Vagina (tissue), 2 donors: Measurements from ENCODE around the gene UTS2R. TPM values are rescaled to one million over a fixed set of nuclear protein-coding genes. Genes with fewer than 3 reads are reported as not detected.

Source experiments
- DNase-seq, 2 donors: peaks; one replicate each; pipeline ENCODE4 v3.0.0-alpha.2; 2017; ENCODE audit errors: extremely low spot score in 2 of 2
- H3K27ac ChIP-seq: fragments of 200-600 bp; sonication (generic); one replicate; pipeline ENCODE4 v1.5.1; 2019
- H3K27me3 ChIP-seq: fragments of 200-600 bp; sonication (generic); one replicate; pipeline ENCODE4 v1.5.1; 2019
- H3K36me3 ChIP-seq, 2 donors: fragments of 200-600 bp; sonication (generic); one replicate each; pipeline ENCODE4 v1.5.1; 2017 to 2019
- H3K4me1 ChIP-seq: fragments of 200-600 bp; sonication (generic); one replicate; pipeline ENCODE4 v1.5.1; 2019
- H3K4me3 ChIP-seq, 2 donors: fragments of 200-600 bp; sonication (generic); 1 replicate in 1 of 2; 2 replicates in 1 of 2; pipeline ENCODE4 v1.5.1; 2016 to 2019
- H3K9me3 ChIP-seq: fragments of 200-600 bp; sonication (generic); one replicate; pipeline ENCODE4 v1.5.1; 2019
- POLR2A ChIP-seq, 2 donors: fragments of 450-650 bp; IDR thresholded peaks; one replicate each; pipeline ENCODE4 v1.6.1; 2017; ENCODE audit warnings: antibody characterized with exemption in 2 of 2, mild to moderate bottlenecking in 2 of 2, moderate library complexity in 2 of 2
- POLR2AphosphoS5 ChIP-seq, 2 donors: sonication (generic); formaldehyde crosslinking; IDR thresholded peaks; one replicate each; pipeline ENCODE4 v1.9.0; 2017; ENCODE audit warnings: antibody characterized with exemption in 2 of 2, mild to moderate bottlenecking in 2 of 2, low read depth in 1 of 2; ENCODE audit not compliant: insufficient read depth in 1 of 2
- intact Hi-C: fragments of 100-400 bp; cut with DNase I; formaldehyde crosslinking; loops from one replicate; pipeline ENCODE4 v1.15.1; 2023
- total RNA-seq: library from RNA; depleted of rRNA; stranded (reverse); fragments of >200 nt; gene quantifications from one replicate; pipeline ENCODE4 v1.2.3, GENCODE V29; 2016
- TF ChIP-seq, protein P1 (sequence below), 3 experiments: fragments of 450-650 bp in 2 of 3; fragments of 200-600 bp in 1 of 3; sonication (generic) in 1 of 3; IDR thresholded peaks; one replicate each; pipeline ENCODE4 v1.5.1; 2017 to 2019; ENCODE audit warnings: antibody characterized with exemption in 3 of 3, mild to moderate bottlenecking in 2 of 3, moderate library complexity in 2 of 3

The UTS2R gene
- total RNA-seq, 1 donor from 2014 or later, result not detected

DNA sequence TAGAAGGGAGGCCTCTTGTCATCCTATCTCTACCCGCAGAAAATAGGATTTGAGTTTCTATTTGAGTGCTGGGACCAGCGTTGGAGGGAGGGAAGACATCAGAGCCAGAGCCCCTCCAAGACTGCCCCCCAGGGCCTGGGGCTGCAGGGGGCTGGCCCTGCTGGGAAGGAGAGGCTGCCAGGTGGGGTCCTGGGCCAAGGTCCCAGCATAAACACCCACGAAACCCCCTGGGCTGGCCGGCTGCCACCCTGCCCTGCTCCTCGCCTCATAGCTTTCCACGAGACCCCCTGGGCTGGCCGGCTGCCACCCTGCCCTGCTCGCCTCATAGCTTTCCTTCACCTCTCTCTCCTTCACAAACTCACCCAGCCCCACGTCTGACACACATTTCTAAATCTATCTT is 23.1 kb upstream of the UTS2R start:
- Histone ChIP-seq H3K4me3 (no peak overlapping the region), H3K27ac (peak overlapping the region; percentile 46), H3K4me1 (peaks cover 7% of the 10 kb centered on the region), H3K27me3 (no peaks in the 10 kb centered on the region), H3K9me3 (no peaks in the 10 kb centered on the region), H3K36me3 (no peaks in the 10 kb centered on the region)
- TF ChIP-seq, protein P1, sequence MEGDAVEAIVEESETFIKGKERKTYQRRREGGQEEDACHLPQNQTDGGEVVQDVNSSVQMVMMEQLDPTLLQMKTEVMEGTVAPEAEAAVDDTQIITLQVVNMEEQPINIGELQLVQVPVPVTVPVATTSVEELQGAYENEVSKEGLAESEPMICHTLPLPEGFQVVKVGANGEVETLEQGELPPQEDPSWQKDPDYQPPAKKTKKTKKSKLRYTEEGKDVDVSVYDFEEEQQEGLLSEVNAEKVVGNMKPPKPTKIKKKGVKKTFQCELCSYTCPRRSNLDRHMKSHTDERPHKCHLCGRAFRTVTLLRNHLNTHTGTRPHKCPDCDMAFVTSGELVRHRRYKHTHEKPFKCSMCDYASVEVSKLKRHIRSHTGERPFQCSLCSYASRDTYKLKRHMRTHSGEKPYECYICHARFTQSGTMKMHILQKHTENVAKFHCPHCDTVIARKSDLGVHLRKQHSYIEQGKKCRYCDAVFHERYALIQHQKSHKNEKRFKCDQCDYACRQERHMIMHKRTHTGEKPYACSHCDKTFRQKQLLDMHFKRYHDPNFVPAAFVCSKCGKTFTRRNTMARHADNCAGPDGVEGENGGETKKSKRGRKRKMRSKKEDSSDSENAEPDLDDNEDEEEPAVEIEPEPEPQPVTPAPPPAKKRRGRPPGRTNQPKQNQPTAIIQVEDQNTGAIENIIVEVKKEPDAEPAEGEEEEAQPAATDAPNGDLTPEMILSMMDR (IDR thresholded peaks at IDR 0.05), result no peak
- no peak for TF ChIP-seq POLR2A (IDR thresholded peaks at IDR 0.05)
- no peak for TF ChIP-seq POLR2AphosphoS5 (IDR thresholded peaks at IDR 0.05; ENCODE audit: insufficient read depth in 1 of 2, low read depth in 1 of 2)
- intact Hi-C loops, result loop anchor here (10.0 kb wide), 1 partner anchor 426 kb away; no protein-coding TSS in a partner anchor
- DNase-seq, result no peak

DNA sequence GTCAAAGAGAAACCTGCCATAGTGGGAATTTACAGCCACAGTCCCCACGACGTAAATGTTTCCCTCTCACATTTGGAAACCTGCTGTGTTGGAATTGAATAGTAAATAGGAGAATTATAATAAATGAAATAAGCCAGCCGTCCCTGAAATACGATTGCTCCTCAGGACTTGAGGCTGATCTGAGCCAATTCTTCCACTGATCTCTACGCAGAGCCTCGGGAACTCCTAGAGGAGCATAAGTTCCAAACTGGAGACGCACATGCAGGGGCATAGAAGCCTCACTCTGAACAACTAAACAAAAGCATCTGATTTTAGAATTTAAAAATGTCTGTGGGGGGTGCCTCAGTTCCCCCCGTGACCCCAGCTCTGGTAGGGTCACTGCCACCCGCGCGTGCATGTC is 22.7 kb upstream of the UTS2R start:
- no peak overlapping the region for H3K4me3 ChIP-seq
- intact Hi-C loops, result loop anchor here (10.0 kb wide), 1 partner anchor 426 kb away; no protein-coding TSS in a partner anchor
- H3K27me3 ChIP-seq, result no peaks in the 10 kb centered on the region
- peak overlapping the region; percentile 46 for H3K27ac ChIP-seq
- DNase-seq, result no peak
- H3K9me3 ChIP-seq, result no peaks in the 10 kb centered on the region
- H3K4me1 ChIP-seq, result peaks cover 7% of the 10 kb centered on the region
- H3K36me3 ChIP-seq, result no peaks in the 10 kb centered on the region
- no peak for TF ChIP-seq POLR2A (IDR thresholded peaks at IDR 0.05)

DNA sequence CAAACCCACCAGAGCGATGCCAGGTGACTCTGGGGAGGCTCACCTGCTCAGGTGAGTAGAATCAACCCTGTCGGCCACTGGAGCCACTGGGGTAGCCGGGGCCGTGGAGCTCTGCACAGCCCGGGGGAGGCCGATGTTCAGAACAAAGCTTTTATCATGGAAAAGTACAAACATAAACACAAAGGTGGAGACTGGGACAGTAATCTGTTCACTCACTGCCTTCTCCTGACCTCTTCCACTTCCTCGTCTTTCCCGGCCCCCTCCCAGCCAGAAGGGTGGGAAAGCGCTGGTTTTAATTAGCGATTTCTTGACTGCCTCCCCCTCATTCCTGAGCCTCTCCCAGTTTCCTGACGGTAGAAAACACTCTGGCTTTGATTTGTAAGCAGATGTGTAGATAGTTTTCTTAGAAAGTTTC is 22.3 kb upstream of the UTS2R start:
- intact Hi-C loops, result loop anchor here (10.0 kb wide), 1 partner anchor 426 kb away; no protein-coding TSS in a partner anchor
- H3K4me3 ChIP-seq, result no peak overlapping the region
- H3K9me3 ChIP-seq, result no peaks in the 10 kb centered on the region
- H3K36me3 ChIP-seq, result no peaks in the 10 kb centered on the region
- no peak for DNase-seq
- peaks cover 7% of the 10 kb centered on the region for H3K4me1 ChIP-seq
- peak overlapping the region; percentile 46 for H3K27ac ChIP-seq
- no peak for TF ChIP-seq POLR2A (IDR thresholded peaks at IDR 0.05)
- TF ChIP-seq, protein P1 (IDR thresholded peaks at IDR 0.05), result no peak
- TF ChIP-seq POLR2AphosphoS5 (IDR thresholded peaks at IDR 0.05; ENCODE audit: insufficient read depth in 1 of 2, low read depth in 1 of 2), result peak in 1 of 2 donors; percentile 41
- no peaks in the 10 kb centered on the region for H3K27me3 ChIP-seq

DNA sequence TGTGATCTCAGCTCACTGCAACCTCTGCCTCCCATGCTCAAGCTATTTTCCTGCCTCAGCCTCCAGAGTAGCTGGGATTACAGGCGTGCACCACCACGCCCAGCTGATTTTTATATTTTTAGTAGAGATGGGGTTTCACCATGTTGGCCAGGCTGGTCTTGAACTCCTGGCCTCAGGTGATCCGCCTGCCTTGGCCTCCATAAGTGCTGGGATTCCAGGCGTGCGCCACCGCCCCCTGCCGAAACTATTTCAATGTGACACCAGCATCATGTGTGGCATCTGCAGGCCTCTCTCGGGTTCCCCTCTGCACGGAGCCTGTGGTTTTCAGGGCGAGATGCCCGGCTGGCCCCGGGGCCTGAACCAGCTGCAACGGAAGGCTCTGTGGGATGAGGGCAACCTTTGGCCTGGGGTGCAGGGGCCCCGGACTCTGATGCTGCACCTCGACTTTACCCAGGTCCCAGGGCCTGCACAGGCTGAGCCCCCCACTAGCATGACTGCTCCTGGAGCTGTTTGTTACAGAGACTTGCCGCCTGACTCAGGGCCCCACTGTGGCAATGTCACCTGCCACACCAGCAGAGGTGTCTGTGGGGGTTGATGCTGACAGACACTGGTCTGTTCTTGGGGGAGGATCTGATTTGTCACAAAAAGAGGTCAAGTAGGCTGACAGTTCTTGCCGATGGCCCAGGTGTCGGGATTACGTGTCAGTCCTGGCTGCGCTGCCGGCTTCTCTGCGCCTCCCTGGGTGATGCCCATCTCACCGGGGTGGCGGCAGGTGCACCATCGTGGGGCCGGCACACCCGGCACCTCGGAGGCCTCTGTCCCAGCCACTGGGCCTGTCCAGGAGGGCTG is 21.2 kb upstream of the UTS2R start:
- H3K4me3 ChIP-seq, result no peak overlapping the region
- no peaks in the 10 kb centered on the region for H3K9me3 ChIP-seq
- no peak for DNase-seq
- H3K36me3 ChIP-seq, result no peaks in the 10 kb centered on the region
- TF ChIP-seq, protein P1 (IDR thresholded peaks at IDR 0.05), result no peak
- TF ChIP-seq POLR2AphosphoS5 (IDR thresholded peaks at IDR 0.05; ENCODE audit: insufficient read depth in 1 of 2, low read depth in 1 of 2), result no peak
- TF ChIP-seq POLR2A (IDR thresholded peaks at IDR 0.05), result no peak
- intact Hi-C loops, result loop anchor here (2.0 to 10.0 kb wide), 4 partner anchors 62 to 564 kb away; no protein-coding TSS in a partner anchor
- H3K4me1 ChIP-seq, result peaks cover 7% of the 10 kb centered on the region
- H3K27ac ChIP-seq, result peak overlapping the region; percentile 46
- H3K27me3 ChIP-seq, result no peaks in the 10 kb centered on the region

DNA sequence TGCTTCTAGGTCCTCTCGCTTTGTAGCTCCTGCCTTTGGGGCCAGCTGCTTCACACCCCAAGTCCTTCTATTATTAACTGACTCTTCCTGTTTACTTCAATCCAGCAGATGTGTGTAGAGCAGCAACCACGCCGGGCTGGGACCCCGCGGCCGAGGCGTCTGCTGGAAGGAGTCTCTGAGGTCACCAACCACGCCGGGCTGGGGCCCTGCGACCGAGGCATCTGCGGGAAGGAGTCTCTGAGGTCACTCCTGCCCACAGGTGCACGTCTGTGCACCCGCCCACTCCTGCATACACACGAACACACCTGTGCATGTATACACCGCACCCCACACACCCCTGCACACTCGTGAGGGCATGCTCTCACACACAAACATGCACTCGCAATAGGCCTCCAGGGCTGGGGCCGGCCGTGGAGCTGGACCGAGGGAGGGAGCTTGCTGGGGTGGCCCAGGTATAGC is 20.3 kb upstream of the UTS2R start:
- no peak for TF ChIP-seq POLR2AphosphoS5 (IDR thresholded peaks at IDR 0.05; ENCODE audit: insufficient read depth in 1 of 2, low read depth in 1 of 2)
- TF ChIP-seq, protein P1 (IDR thresholded peaks at IDR 0.05), result no peak
- TF ChIP-seq POLR2A (IDR thresholded peaks at IDR 0.05), result no peak
- Histone ChIP-seq H3K27ac (no peak overlapping the region), H3K27me3 (no peaks in the 10 kb centered on the region), H3K9me3 (no peaks in the 10 kb centered on the region), H3K36me3 (no peaks in the 10 kb centered on the region), H3K4me1 (peaks cover 7% of the 10 kb centered on the region), H3K4me3 (no peak overlapping the region)
- intact Hi-C loops, result loop anchor here (2.0 to 10.0 kb wide), 4 partner anchors 61 to 564 kb away; no protein-coding TSS in a partner anchor
- no peak for DNase-seq
